Neutrophil (primary cell): ENCODE data around the gene MVB12A.

Source experiments
- H3K27ac ChIP-seq: fragments of 200-600 bp; sonication (generic); 2 replicates; pipeline ENCODE4 v1.5.1; 2016; ENCODE audit warnings: mild to moderate bottlenecking, moderate library complexity
- H3K27me3 ChIP-seq: fragments of 200-600 bp; sonication (generic); 2 replicates; pipeline ENCODE4 v1.6.0; 2016; ENCODE audit warnings: mild to moderate bottlenecking
- H3K36me3 ChIP-seq: fragments of 200-600 bp; sonication (generic); 2 replicates; pipeline ENCODE4 v1.5.1; 2017
- H3K4me1 ChIP-seq, 2 experiments: fragments of 200-600 bp in 1 of 2; sonication (generic) in 1 of 2; 1 replicate in 1 of 2; 2 replicates in 1 of 2; pipeline versions ENCODE4 v1.5.1 to v1.6.1; 2013 to 2016; ENCODE audit warnings: low read depth in 1 of 2, low read length in 1 of 2, mild to moderate bottlenecking in 1 of 2, moderate library complexity in 1 of 2; ENCODE audit not compliant: control insufficient read depth in 1 of 2, insufficient read depth in 1 of 2
- H3K4me3 ChIP-seq, 2 experiments: fragments of 200-600 bp in 1 of 2; sonication (generic) in 1 of 2; 1 replicate in 1 of 2; 2 replicates in 1 of 2; pipeline ENCODE4 v1.5.1; 2013 to 2016; ENCODE audit warnings: low read depth in 1 of 2, low read length in 1 of 2, mild to moderate bottlenecking in 1 of 2, moderate library complexity in 1 of 2
- H3K9me3 ChIP-seq: fragments of 200-600 bp; sonication (generic); 2 replicates; pipeline ENCODE4 v1.5.1; 2016
- CTCF ChIP-seq: fragments of 200-600 bp; sonication (generic); IDR thresholded peaks from 2 replicates; pipeline ENCODE4 v1.5.1; 2016; ENCODE audit warnings: antibody characterized with exemption

The MVB12A gene

GRCh38 chr19:17471410-17472125, 51.7 kb downstream of the MVB12A start:
- H3K4me3 ChIP-seq: no peak overlapping the region
- H3K9me3 ChIP-seq: no peaks in the 10 kb centered on the region
- no peak for TF ChIP-seq CTCF
- H3K27ac ChIP-seq: no peak overlapping the region
- H3K36me3 ChIP-seq: no peaks in the 10 kb centered on the region
- H3K27me3 ChIP-seq: peaks cover 52% of the 10 kb centered on the region
- H3K4me1 ChIP-seq: peaks cover 11 to 19% of the 10 kb centered on the region in 2 experiments

GRCh38 chr19:17473041-17473440, 53.2 kb downstream of the MVB12A start:
- peaks cover 52% of the 10 kb centered on the region for H3K27me3 ChIP-seq
- H3K9me3 ChIP-seq: no peaks in the 10 kb centered on the region
- H3K36me3 ChIP-seq: no peaks in the 10 kb centered on the region
- H3K4me1 ChIP-seq: peaks cover 11 to 19% of the 10 kb centered on the region in 2 experiments
- no peak overlapping the region for H3K27ac ChIP-seq
- no peak for TF ChIP-seq CTCF
- no peak overlapping the region for H3K4me3 ChIP-seq
